ACC112 (cell line): ENCODE results near the gene PECR.

Experiments used
- H2AFZ ChIP-seq: fragments of 200-600 bp; sonication (generic); one replicate; pipeline ENCODE4 v1.6.0; 2017; ENCODE audit warnings: antibody characterized with exemption, low read length; ENCODE audit not compliant: unreplicated experiment
- H3K27ac ChIP-seq: fragments of 200-600 bp; sonication (generic); 2 replicates; pipeline ENCODE4 v1.5.1; 2014; ENCODE audit warnings: low read depth, mild to moderate bottlenecking, antibody characterized with exemption, low read length, moderate library complexity
- H3K27me3 ChIP-seq: fragments of 200-600 bp; sonication (generic); 2 replicates; pipeline ENCODE4 v1.6.1; 2014; ENCODE audit warnings: mild to moderate bottlenecking, antibody characterized with exemption, low read length, moderate library complexity, mixed read lengths; ENCODE audit not compliant: insufficient read depth
- H3K36me3 ChIP-seq: fragments of 200-600 bp; sonication (generic); 2 replicates; pipeline ENCODE4 v1.6.1; 2016; ENCODE audit warnings: mild to moderate bottlenecking, antibody characterized with exemption, low read length, moderate library complexity, mixed read lengths; ENCODE audit not compliant: insufficient read depth
- H3K4me1 ChIP-seq: fragments of 200-600 bp; sonication (generic); one replicate; pipeline ENCODE4 v1.6.1; 2016; ENCODE audit warnings: low read length, mixed read lengths; ENCODE audit not compliant: insufficient read depth, unreplicated experiment, control insufficient read depth
- H3K4me3 ChIP-seq: fragments of 200-600 bp; sonication (generic); 2 replicates; pipeline ENCODE4 v1.5.1; 2014; ENCODE audit warnings: mild to moderate bottlenecking, low read depth, low read length
- H3K79me2 ChIP-seq: fragments of 200-600 bp; sonication (generic); one replicate; pipeline ENCODE4 v1.6.0; 2016; ENCODE audit warnings: low read length; ENCODE audit not compliant: control insufficient read depth, unreplicated experiment, insufficient read depth

The PECR gene

DNA sequence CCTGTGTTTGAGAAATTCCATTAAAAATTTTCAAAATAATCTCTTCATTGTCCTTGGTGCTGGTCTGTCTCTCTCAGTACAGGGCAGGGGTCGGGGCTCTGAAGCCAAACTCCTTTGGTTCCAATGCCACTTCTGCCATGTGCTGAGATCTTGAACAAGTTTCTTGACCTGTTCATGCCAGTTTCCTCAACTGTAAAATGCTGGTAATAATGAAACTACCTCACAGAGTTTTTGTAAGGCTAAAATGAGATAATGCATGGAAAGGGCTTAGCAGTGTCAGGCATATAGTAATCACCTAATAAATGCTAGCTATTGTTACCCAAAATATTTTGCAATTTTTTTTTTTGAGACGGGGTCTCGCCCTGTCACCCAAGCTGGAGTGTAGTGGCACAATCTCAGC is 51.4 kb downstream of the PECR start:
- Histone ChIP-seq H3K4me3 (no peak overlapping the region), H2AFZ (no peak overlapping the region), H3K36me3 (no peaks in the 10 kb centered on the region), H3K27me3 (no peaks in the 10 kb centered on the region), H3K27ac (no peak overlapping the region), H3K79me2 (no peaks in the 10 kb centered on the region), H3K4me1 (peaks cover 13% of the 10 kb centered on the region)

DNA sequence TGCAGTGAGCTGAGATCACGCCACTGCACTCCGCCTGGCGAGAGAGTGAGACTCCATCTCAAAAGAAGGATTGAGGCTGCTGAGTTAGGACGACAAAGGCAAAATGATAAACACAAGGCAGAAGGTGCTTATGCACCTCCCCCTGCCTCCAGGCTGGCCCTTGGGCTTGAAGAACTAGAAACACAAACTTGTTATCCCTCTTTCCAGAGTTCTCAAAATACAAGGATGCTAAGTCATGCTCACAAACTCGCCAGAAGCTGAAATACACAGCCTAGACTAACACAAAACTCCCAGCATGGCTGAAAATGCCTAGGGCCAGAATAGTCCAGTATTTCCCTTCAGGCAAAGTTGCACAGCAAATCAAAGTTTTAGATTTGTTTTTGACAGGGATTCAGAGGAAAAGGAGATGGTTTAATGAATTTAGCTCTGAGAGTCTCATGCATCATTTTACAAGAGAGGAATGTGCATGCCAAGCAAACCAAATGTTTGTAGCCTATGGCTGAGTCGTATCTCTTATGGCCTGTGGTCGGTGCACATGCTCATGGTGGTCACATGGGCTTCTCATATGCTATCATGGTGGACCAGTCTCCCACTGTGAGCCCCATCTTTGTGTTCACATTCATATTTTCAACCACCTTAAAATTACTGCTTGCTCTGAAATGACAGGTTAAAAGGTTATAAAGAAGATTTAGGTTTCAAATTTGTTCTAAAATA is 52.0 kb downstream of the PECR start:
- H3K36me3 ChIP-seq = no peaks in the 10 kb centered on the region
- H3K4me1 ChIP-seq = peaks cover 13% of the 10 kb centered on the region
- no peaks in the 10 kb centered on the region for H3K79me2 ChIP-seq
- H3K4me3 ChIP-seq = no peak overlapping the region
- no peaks in the 10 kb centered on the region for H3K27me3 ChIP-seq
- H3K27ac ChIP-seq = no peak overlapping the region
- H2AFZ ChIP-seq = no peak overlapping the region

- Histone ChIP-seq H3K4me3 (no peak overlapping the region), H3K4me1 (no peaks in the 10 kb centered on the region), H2AFZ (no peak overlapping the region), H3K79me2 (no peaks in the 10 kb centered on the region), H3K27ac (no peak overlapping the region), H3K27me3 (no peaks in the 10 kb centered on the region), H3K36me3 (no peaks in the 10 kb centered on the region)
Measured at GRCh38 chr2:216024779-216025336, 56.8 kb downstream of the PECR start.

- Histone ChIP-seq H2AFZ (no peak overlapping the region), H3K27me3 (no peaks in the 10 kb centered on the region), H3K36me3 (no peaks in the 10 kb centered on the region), H3K4me1 (no peaks in the 10 kb centered on the region), H3K79me2 (no peaks in the 10 kb centered on the region), H3K4me3 (no peak overlapping the region), H3K27ac (no peak overlapping the region)
Measured at GRCh38 chr2:216023055-216023648, 58.5 kb downstream of the PECR start.

DNA sequence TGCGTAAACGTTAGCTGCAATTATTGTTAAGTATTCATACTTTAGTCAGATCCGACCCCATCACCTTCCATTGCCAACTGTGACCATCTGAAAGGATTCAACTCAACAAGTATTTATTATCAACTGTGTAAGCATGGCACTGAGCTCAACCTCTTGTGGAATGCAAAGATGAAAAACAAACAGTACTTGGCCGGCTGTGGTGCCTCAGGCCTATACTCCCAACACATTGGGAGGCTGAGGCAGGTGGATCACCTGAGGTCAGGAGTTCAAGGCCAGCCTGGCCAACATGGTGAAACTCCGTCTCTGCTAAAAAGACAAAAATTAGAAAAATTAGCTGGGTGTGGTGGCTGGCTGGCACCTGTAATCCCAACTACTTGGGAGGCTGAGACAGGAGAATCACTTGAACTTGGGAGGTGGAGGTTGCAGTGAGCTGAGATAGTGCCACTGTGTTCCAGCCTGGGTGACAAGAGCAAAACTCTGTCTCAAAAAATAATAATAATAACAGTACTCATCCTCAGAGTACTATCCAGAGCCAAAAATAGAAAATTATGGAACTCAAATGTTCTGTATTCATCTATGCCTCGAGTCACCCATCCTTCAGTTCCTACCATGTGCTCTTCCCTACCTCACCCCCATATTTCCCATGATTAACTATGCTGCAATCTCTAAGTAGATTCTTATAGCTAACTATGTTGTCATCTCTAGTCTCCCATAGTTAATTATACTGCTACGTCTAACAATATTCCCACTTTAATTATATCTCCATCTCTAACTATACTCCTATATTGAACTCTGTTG is 59.6 kb downstream of the PECR start:
- no peak overlapping the region for H3K27ac ChIP-seq
- H2AFZ ChIP-seq = no peak overlapping the region
- H3K4me1 ChIP-seq = no peaks in the 10 kb centered on the region
- H3K27me3 ChIP-seq = no peaks in the 10 kb centered on the region
- no peak overlapping the region for H3K4me3 ChIP-seq
- no peaks in the 10 kb centered on the region for H3K79me2 ChIP-seq
- no peaks in the 10 kb centered on the region for H3K36me3 ChIP-seq

GRCh38 chr2:216018709-216019108 is 62.9 kb downstream of the PECR start:
- Histone ChIP-seq H3K27me3 (no peaks in the 10 kb centered on the region), H3K27ac (no peak overlapping the region), H2AFZ (no peak overlapping the region), H3K36me3 (no peaks in the 10 kb centered on the region), H3K4me3 (no peak overlapping the region), H3K79me2 (no peaks in the 10 kb centered on the region), H3K4me1 (no peaks in the 10 kb centered on the region)

- Histone ChIP-seq H3K4me1 (peaks cover 3% of the 10 kb centered on the region), H3K27me3 (no peaks in the 10 kb centered on the region), H2AFZ (no peak overlapping the region), H3K27ac (no peak overlapping the region), H3K36me3 (no peaks in the 10 kb centered on the region), H3K4me3 (no peak overlapping the region), H3K79me2 (no peaks in the 10 kb centered on the region)
Measured at GRCh38 chr2:216017365-216017764, 64.2 kb downstream of the PECR start.

GRCh38 chr2:216016581-216016980 is 65.0 kb downstream of the PECR start:
- no peak overlapping the region for H3K27ac ChIP-seq
- H3K4me3 ChIP-seq = no peak overlapping the region
- H2AFZ ChIP-seq = no peak overlapping the region
- H3K27me3 ChIP-seq = no peaks in the 10 kb centered on the region
- H3K79me2 ChIP-seq = no peaks in the 10 kb centered on the region
- no peaks in the 10 kb centered on the region for H3K36me3 ChIP-seq
- H3K4me1 ChIP-seq = peaks cover 5% of the 10 kb centered on the region

DNA sequence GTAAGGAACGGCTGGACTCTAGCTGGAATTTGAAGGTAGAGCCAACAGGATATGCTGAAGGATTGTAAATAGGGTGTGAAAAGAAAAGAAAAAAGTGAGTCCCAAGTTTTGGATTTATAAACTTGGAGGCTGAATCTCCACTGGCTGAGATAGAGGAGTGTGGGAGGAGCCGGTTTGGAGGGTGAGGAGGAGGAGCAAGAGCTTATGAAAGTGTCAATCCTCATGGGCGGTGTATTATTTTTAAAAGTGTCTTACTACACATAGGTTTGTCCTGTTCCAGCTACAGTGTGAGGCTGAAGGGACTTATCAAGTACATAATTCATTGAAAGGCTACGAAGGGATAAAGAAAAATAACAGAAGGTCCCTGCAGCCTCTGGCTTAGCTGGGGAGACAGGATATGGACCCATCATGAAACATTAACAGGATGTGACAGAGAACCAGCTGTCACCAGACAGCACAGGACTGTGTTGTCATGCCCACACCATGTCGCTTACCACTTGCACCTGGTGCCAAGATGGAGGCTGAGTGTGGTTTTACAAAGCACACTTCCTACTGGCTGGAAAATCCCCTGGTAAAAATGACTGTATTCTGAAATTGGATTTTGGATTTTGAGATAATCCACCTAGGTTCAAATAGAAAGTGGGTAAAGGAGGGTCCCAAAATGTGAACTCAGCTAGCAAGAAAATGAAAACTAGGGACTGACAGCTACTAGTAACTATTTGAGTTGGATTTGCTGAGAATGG is 65.7 kb downstream of the PECR start:
- Histone ChIP-seq H3K27me3 (no peaks in the 10 kb centered on the region), H3K79me2 (no peaks in the 10 kb centered on the region), H3K27ac (no peak overlapping the region), H2AFZ (no peak overlapping the region), H3K36me3 (no peaks in the 10 kb centered on the region), H3K4me1 (peaks cover 5% of the 10 kb centered on the region), H3K4me3 (no peak overlapping the region)

GRCh38 chr2:216014986-216015385 is 66.6 kb downstream of the PECR start:
- no peaks in the 10 kb centered on the region for H3K79me2 ChIP-seq
- peaks cover 5% of the 10 kb centered on the region for H3K4me1 ChIP-seq
- no peaks in the 10 kb centered on the region for H3K27me3 ChIP-seq
- H3K4me3 ChIP-seq = no peak overlapping the region
- no peaks in the 10 kb centered on the region for H3K36me3 ChIP-seq
- H2AFZ ChIP-seq = no peak overlapping the region
- H3K27ac ChIP-seq = no peak overlapping the region
